HuH-7 (cell line): ENCODE data around the gene AP1M2.
"Not testable (repeated sequence)": the region's sequence is repeated elsewhere in the genome, so short reads cannot be mapped to it uniquely, and the experiment has no call there.

ENCODE experiments used
- DNase-seq: peaks from one replicate; pipeline ENCODE4 v3.0.0; 2011; ENCODE audit warnings: low spot score

Gene AP1M2

GRCh38 chr19:10601999-10602329 is 14.9 kb upstream of the AP1M2 start:
- no peak for DNase-seq

GRCh38 chr19:10600149-10600548 is 13.0 kb upstream of the AP1M2 start:
- DNase-seq, result no peak

GRCh38 chr19:10593820-10594637 is 6.9 kb upstream of the AP1M2 start:
- DNase-seq, result no peak

GRCh38 chr19:10593148-10593547 is 6.0 kb upstream of the AP1M2 start:
- DNase-seq, result no peak

- no peak for DNase-seq
These were observed 683 bp upstream of the AP1M2 start for GRCh38 chr19:10587839-10588150.

- DNase-seq, result no peak
These were observed 716 bp downstream of the AP1M2 start for GRCh38 chr19:10586396-10586795.

- no peak for DNase-seq
These were observed 3.9 kb downstream of the AP1M2 start for GRCh38 chr19:10583036-10583776.

GRCh38 chr19:10582091-10582490 is 5.0 kb downstream of the AP1M2 start:
- no peak for DNase-seq

- DNase-seq, result peak; percentile 68
These were observed 6.0 kb downstream of the AP1M2 start for GRCh38 chr19:10580979-10581631.

GRCh38 chr19:10577951-10578350 is 9.2 kb downstream of the AP1M2 start:
- DNase-seq, result no peak

GRCh38 chr19:10575011-10575716 is 11.9 kb downstream of the AP1M2 start:
- no peak for DNase-seq

- DNase-seq, result no peak
These were observed 12.7 kb downstream of the AP1M2 start for GRCh38 chr19:10574462-10574861.

GRCh38 chr19:10573793-10574192 is 13.3 kb downstream of the AP1M2 start:
- not testable (repeated sequence) for DNase-seq

- peak; percentile 80 for DNase-seq
These were observed 18.1 kb downstream of the AP1M2 start, which contains the start of gene CDKN2D for GRCh38 chr19:10568826-10569651. Gene CDKN2D, minus strand, starts transcription at chr19:10568979. Its CDS starts 326 bp downstream, at chr19:10568653.

- DNase-seq, result no peak
These were observed 18.9 kb downstream of the AP1M2 start for GRCh38 chr19:10568062-10568825.

GRCh38 chr19:10567656-10568055 is 19.5 kb downstream of the AP1M2 start:
- no peak for DNase-seq

GRCh38 chr19:10566658-10567410 is 20.3 kb downstream of the AP1M2 start:
- DNase-seq, result no peak

GRCh38 chr19:10566408-10566657 is 20.8 kb downstream of the AP1M2 start:
- DNase-seq, result no peak

- DNase-seq, result peak; percentile 95
These were observed 21.3 kb downstream of the AP1M2 start, which contains the start of gene KRI1 for GRCh38 chr19:10565567-10566407. Gene KRI1, minus strand, starts transcription at chr19:10566010. Its CDS starts 11 bp downstream, at chr19:10565999.
